Measurements from ENCODE around the gene TANC1. TPM values are rescaled to one million over a fixed set of nuclear protein-coding genes. Genes with fewer than 3 reads are reported as not detected.

Gene TANC1
- polyA plus RNA-seq, 2 donors, result 18.1 to 21.4 TPM

GRCh38 chr2:158932131-158932645, 36.3 kb upstream of the TANC1 start:
- Histone ChIP-seq H3K27ac (ENCODE audit: low read depth in 2 of 2, low read length in 1 of 2) (no peak overlapping the region), H3K4me3 (ENCODE audit: low read depth in 1 of 2, low read length in 2 of 2) (no peak overlapping the region), H3K36me3 (ENCODE audit: control insufficient read depth in 2 of 2, insufficient read depth in 2 of 2, low read length in 1 of 2) (no peaks in the 10 kb centered on the region), H3K4me1 (ENCODE audit: control insufficient read depth in 2 of 2, insufficient read depth in 2 of 2, low read length in 1 of 2) (no peaks in the 10 kb centered on the region), H3K27me3 (ENCODE audit: control insufficient read depth in 1 of 2, insufficient read depth in 2 of 2, low read length in 2 of 2) (no peaks in the 10 kb centered on the region), H3K9me3 (ENCODE audit: control insufficient read depth in 2 of 2, insufficient read depth in 1 of 2, low read depth in 1 of 2, low read length in 1 of 2) (no peaks in the 10 kb centered on the region)
- WGBS, 2 donors, result 75 to 82% methylated on average over 4 of the region's 4 CpGs

GRCh38 chr2:158934170-158934569, 34.3 kb upstream of the TANC1 start:
- H3K27me3 ChIP-seq (ENCODE audit: control insufficient read depth in 1 of 2, insufficient read depth in 2 of 2, low read length in 2 of 2), result no peaks in the 10 kb centered on the region
- H3K27ac ChIP-seq (ENCODE audit: low read depth in 2 of 2, low read length in 1 of 2), result no peak overlapping the region
- no peak overlapping the region for H3K4me3 ChIP-seq (ENCODE audit: low read depth in 1 of 2, low read length in 2 of 2)
- H3K36me3 ChIP-seq (ENCODE audit: control insufficient read depth in 2 of 2, insufficient read depth in 2 of 2, low read length in 1 of 2), result no peaks in the 10 kb centered on the region
- WGBS, 2 donors, result 60 to 63% methylated on average over 2 of the region's 2 CpGs
- H3K4me1 ChIP-seq (ENCODE audit: control insufficient read depth in 2 of 2, insufficient read depth in 2 of 2, low read length in 1 of 2), result no peaks in the 10 kb centered on the region
- no peaks in the 10 kb centered on the region for H3K9me3 ChIP-seq (ENCODE audit: control insufficient read depth in 2 of 2, insufficient read depth in 1 of 2, low read depth in 1 of 2, low read length in 1 of 2)

GRCh38 chr2:158935617-158936016, 32.8 kb upstream of the TANC1 start:
- WGBS, 2 donors, result 94 to 96% methylated on average over 3 of the region's 3 CpGs
- no peaks in the 10 kb centered on the region for H3K36me3 ChIP-seq (ENCODE audit: control insufficient read depth in 2 of 2, insufficient read depth in 2 of 2, low read length in 1 of 2)
- H3K4me1 ChIP-seq (ENCODE audit: control insufficient read depth in 2 of 2, insufficient read depth in 2 of 2, low read length in 1 of 2), result no peaks in the 10 kb centered on the region
- H3K27ac ChIP-seq (ENCODE audit: low read depth in 2 of 2, low read length in 1 of 2), result no peak overlapping the region
- H3K4me3 ChIP-seq (ENCODE audit: low read depth in 1 of 2, low read length in 2 of 2), result no peak overlapping the region
- no peaks in the 10 kb centered on the region for H3K27me3 ChIP-seq (ENCODE audit: control insufficient read depth in 1 of 2, insufficient read depth in 2 of 2, low read length in 2 of 2)
- no peaks in the 10 kb centered on the region for H3K9me3 ChIP-seq (ENCODE audit: control insufficient read depth in 2 of 2, insufficient read depth in 1 of 2, low read depth in 1 of 2, low read length in 1 of 2)

GRCh38 chr2:158936978-158937377, 31.5 kb upstream of the TANC1 start:
- Histone ChIP-seq H3K27me3 (ENCODE audit: control insufficient read depth in 1 of 2, insufficient read depth in 2 of 2, low read length in 2 of 2) (no peaks in the 10 kb centered on the region), H3K4me1 (ENCODE audit: control insufficient read depth in 2 of 2, insufficient read depth in 2 of 2, low read length in 1 of 2) (no peaks in the 10 kb centered on the region), H3K4me3 (ENCODE audit: low read depth in 1 of 2, low read length in 2 of 2) (no peak overlapping the region), H3K36me3 (ENCODE audit: control insufficient read depth in 2 of 2, insufficient read depth in 2 of 2, low read length in 1 of 2) (no peaks in the 10 kb centered on the region), H3K27ac (ENCODE audit: low read depth in 2 of 2, low read length in 1 of 2) (no peak overlapping the region), H3K9me3 (ENCODE audit: control insufficient read depth in 2 of 2, insufficient read depth in 1 of 2, low read depth in 1 of 2, low read length in 1 of 2) (no peaks in the 10 kb centered on the region)
- WGBS, 2 donors, result 55 to 68% methylated on average over 2 of the region's 2 CpGs

GRCh38 chr2:158940356-158940755, 28.1 kb upstream of the TANC1 start:
- H3K9me3 ChIP-seq (ENCODE audit: control insufficient read depth in 2 of 2, insufficient read depth in 1 of 2, low read depth in 1 of 2, low read length in 1 of 2), result no peaks in the 10 kb centered on the region
- WGBS, 2 donors, result 92 to 100% methylated on average over 2 of the region's 2 CpGs
- H3K27me3 ChIP-seq (ENCODE audit: control insufficient read depth in 1 of 2, insufficient read depth in 2 of 2, low read length in 2 of 2), result no peaks in the 10 kb centered on the region
- no peak overlapping the region for H3K4me3 ChIP-seq (ENCODE audit: low read depth in 1 of 2, low read length in 2 of 2)
- no peaks in the 10 kb centered on the region for H3K4me1 ChIP-seq (ENCODE audit: control insufficient read depth in 2 of 2, insufficient read depth in 2 of 2, low read length in 1 of 2)
- no peaks in the 10 kb centered on the region for H3K36me3 ChIP-seq (ENCODE audit: control insufficient read depth in 2 of 2, insufficient read depth in 2 of 2, low read length in 1 of 2)
- no peak overlapping the region for H3K27ac ChIP-seq (ENCODE audit: low read depth in 2 of 2, low read length in 1 of 2)

GRCh38 chr2:158943973-158944372, 24.5 kb upstream of the TANC1 start:
- Histone ChIP-seq H3K9me3 (ENCODE audit: control insufficient read depth in 2 of 2, insufficient read depth in 1 of 2, low read depth in 1 of 2, low read length in 1 of 2) (peaks cover 0 to 2% of the 10 kb centered on the region in 2 donors), H3K4me1 (ENCODE audit: control insufficient read depth in 2 of 2, insufficient read depth in 2 of 2, low read length in 1 of 2) (no peaks in the 10 kb centered on the region), H3K36me3 (ENCODE audit: control insufficient read depth in 2 of 2, insufficient read depth in 2 of 2, low read length in 1 of 2) (no peaks in the 10 kb centered on the region), H3K27ac (ENCODE audit: low read depth in 2 of 2, low read length in 1 of 2) (no peak overlapping the region), H3K27me3 (ENCODE audit: control insufficient read depth in 1 of 2, insufficient read depth in 2 of 2, low read length in 2 of 2) (no peaks in the 10 kb centered on the region), H3K4me3 (ENCODE audit: low read depth in 1 of 2, low read length in 2 of 2) (no peak overlapping the region)
- WGBS, 2 donors, result 76 to 85% methylated on average over 4 of the region's 4 CpGs

- peaks cover 0 to 2% of the 10 kb centered on the region in 2 donors for H3K9me3 ChIP-seq (ENCODE audit: control insufficient read depth in 2 of 2, insufficient read depth in 1 of 2, low read depth in 1 of 2, low read length in 1 of 2)
- H3K27me3 ChIP-seq (ENCODE audit: control insufficient read depth in 1 of 2, insufficient read depth in 2 of 2, low read length in 2 of 2), result no peaks in the 10 kb centered on the region
- H3K27ac ChIP-seq (ENCODE audit: low read depth in 2 of 2, low read length in 1 of 2), result no peak overlapping the region
- H3K4me1 ChIP-seq (ENCODE audit: control insufficient read depth in 2 of 2, insufficient read depth in 2 of 2, low read length in 1 of 2), result peaks cover 0 to 4% of the 10 kb centered on the region in 2 donors
- H3K4me3 ChIP-seq (ENCODE audit: low read depth in 1 of 2, low read length in 2 of 2), result no peak overlapping the region
- H3K36me3 ChIP-seq (ENCODE audit: control insufficient read depth in 2 of 2, insufficient read depth in 2 of 2, low read length in 1 of 2), result no peaks in the 10 kb centered on the region
- 58 to 68% methylated on average over 6 of the region's 6 CpGs for WGBS, 2 donors
Measured at GRCh38 chr2:158948964-158949699, 19.3 kb upstream of the TANC1 start.

- H3K4me3 ChIP-seq (ENCODE audit: low read depth in 1 of 2, low read length in 2 of 2), result no peak overlapping the region
- H3K4me1 ChIP-seq (ENCODE audit: control insufficient read depth in 2 of 2, insufficient read depth in 2 of 2, low read length in 1 of 2), result peaks cover 0 to 4% of the 10 kb centered on the region in 2 donors
- WGBS, 2 donors, result 28 to 37% methylated on average over 4 of the region's 4 CpGs
- H3K36me3 ChIP-seq (ENCODE audit: control insufficient read depth in 2 of 2, insufficient read depth in 2 of 2, low read length in 1 of 2), result no peaks in the 10 kb centered on the region
- no peaks in the 10 kb centered on the region for H3K9me3 ChIP-seq (ENCODE audit: control insufficient read depth in 2 of 2, insufficient read depth in 1 of 2, low read depth in 1 of 2, low read length in 1 of 2)
- no peak overlapping the region for H3K27ac ChIP-seq (ENCODE audit: low read depth in 2 of 2, low read length in 1 of 2)
- H3K27me3 ChIP-seq (ENCODE audit: control insufficient read depth in 1 of 2, insufficient read depth in 2 of 2, low read length in 2 of 2), result no peaks in the 10 kb centered on the region
Measured at GRCh38 chr2:158953454-158953853, 15.0 kb upstream of the TANC1 start.

- Histone ChIP-seq H3K27me3 (ENCODE audit: control insufficient read depth in 1 of 2, insufficient read depth in 2 of 2, low read length in 2 of 2) (no peaks in the 10 kb centered on the region), H3K4me1 (ENCODE audit: control insufficient read depth in 2 of 2, insufficient read depth in 2 of 2, low read length in 1 of 2) (peaks cover 0 to 4% of the 10 kb centered on the region in 2 donors), H3K27ac (ENCODE audit: low read depth in 2 of 2, low read length in 1 of 2) (peak overlapping the region in 1 of 2 donors; percentile 44), H3K4me3 (ENCODE audit: low read depth in 1 of 2, low read length in 2 of 2) (no peak overlapping the region), H3K36me3 (ENCODE audit: control insufficient read depth in 2 of 2, insufficient read depth in 2 of 2, low read length in 1 of 2) (no peaks in the 10 kb centered on the region), H3K9me3 (ENCODE audit: control insufficient read depth in 2 of 2, insufficient read depth in 1 of 2, low read depth in 1 of 2, low read length in 1 of 2) (no peaks in the 10 kb centered on the region)
- WGBS, 2 donors, result 16 to 26% methylated on average over 5 of the region's 5 CpGs
Measured at GRCh38 chr2:158953926-158954763, 14.3 kb upstream of the TANC1 start.

Data from esophagus (tissue), 2 donors.